GM12873 (cell line): Measurements from ENCODE around the gene DNAJC21.
A peak's percentile ranks its signal among the peaks of the same experiment; 100 is the strongest.

Experiments
- TF ChIP-seq, protein P1 (sequence below): IDR thresholded peaks from 2 replicates; pipeline ENCODE4 v1.5.1; 2012; ENCODE audit warnings: low read depth, mild to moderate bottlenecking, moderate library complexity, low read length, control low read depth; ENCODE audit not compliant: insufficient read depth; ENCODE audit errors: missing control alignments

Gene DNAJC21

DNA sequence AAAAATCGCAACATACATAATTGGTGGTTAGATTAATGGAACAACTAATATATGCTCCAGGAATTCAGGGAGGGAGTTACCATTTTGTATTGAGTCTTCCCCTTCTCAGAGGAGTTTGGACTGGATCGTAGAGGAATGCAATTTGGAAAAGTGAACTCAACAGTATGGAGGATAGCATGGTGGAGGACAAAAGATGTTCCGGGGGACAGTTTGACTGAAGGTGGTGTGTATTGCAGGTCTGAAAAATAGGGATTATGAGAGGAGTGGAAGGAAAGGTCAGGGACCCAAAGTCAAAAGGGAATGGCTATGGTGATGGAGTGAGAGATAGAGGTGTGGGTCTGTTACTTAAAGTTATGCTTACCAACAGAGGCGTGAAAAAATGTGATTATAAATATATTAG is 1.5 kb downstream of the DNAJC21 start:
- TF ChIP-seq, protein P1, sequence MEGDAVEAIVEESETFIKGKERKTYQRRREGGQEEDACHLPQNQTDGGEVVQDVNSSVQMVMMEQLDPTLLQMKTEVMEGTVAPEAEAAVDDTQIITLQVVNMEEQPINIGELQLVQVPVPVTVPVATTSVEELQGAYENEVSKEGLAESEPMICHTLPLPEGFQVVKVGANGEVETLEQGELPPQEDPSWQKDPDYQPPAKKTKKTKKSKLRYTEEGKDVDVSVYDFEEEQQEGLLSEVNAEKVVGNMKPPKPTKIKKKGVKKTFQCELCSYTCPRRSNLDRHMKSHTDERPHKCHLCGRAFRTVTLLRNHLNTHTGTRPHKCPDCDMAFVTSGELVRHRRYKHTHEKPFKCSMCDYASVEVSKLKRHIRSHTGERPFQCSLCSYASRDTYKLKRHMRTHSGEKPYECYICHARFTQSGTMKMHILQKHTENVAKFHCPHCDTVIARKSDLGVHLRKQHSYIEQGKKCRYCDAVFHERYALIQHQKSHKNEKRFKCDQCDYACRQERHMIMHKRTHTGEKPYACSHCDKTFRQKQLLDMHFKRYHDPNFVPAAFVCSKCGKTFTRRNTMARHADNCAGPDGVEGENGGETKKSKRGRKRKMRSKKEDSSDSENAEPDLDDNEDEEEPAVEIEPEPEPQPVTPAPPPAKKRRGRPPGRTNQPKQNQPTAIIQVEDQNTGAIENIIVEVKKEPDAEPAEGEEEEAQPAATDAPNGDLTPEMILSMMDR, result no peak

DNA sequence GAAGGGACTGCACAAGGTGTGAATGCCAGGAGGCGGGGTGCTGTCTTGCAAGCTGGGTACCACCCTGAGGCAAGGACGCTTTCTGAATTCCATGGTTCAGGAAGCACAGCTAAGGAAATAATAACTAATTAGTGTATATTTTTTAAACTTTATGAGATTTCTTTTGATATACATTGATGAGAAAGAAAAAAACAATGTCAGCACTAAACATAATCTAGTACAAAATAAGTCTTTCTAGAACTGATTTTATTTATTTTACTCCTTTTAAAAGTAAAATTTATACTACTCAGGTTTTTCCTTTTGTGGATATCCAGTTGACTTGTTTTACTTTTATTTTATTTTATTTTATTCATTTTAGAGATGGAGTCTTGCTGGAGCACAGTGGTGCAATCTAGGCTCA is 3.6 kb downstream of the DNAJC21 start:
- TF ChIP-seq, protein P1, result no peak

DNA sequence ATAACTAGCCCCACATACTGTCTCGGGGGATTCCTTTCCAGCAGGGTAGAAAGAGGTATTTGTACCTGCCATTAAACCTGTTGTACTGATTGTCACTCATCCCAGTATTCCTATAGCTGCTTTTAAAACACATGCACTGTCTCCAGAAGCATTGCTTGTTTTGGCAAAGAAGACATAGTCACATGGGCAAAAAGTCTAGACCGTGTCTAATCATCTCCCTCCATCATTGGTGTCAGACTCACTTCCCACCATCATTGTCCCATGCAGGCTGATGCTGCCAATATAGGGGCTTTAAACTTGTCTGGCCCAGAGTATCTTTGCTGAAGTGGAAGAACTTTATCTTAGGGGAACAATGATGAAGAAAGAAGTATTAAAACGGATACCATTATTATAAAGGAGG is 12.6 kb downstream of the DNAJC21 start:
- TF ChIP-seq, protein P1, result no peak

DNA sequence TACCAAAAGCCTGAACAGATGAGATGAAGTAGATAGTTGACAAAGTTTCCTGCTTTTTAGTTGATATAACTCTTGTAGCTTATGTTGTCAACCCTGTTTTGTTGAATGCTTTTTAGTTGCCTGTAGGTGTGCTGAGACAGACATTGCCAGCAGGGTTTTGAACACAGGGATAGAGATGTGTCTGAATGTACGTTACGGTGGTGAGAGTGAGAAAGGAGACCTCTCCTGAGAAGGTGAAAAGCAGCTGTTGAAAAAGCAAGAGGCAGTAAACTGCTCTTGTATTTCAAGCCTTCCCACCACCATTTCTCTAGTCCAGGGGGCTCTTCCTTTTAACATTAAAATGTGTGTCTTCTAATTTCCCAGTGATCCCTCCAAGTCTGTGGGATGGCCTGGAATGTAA is 14.7 kb downstream of the DNAJC21 start:
- TF ChIP-seq, protein P1, result no peak

DNA sequence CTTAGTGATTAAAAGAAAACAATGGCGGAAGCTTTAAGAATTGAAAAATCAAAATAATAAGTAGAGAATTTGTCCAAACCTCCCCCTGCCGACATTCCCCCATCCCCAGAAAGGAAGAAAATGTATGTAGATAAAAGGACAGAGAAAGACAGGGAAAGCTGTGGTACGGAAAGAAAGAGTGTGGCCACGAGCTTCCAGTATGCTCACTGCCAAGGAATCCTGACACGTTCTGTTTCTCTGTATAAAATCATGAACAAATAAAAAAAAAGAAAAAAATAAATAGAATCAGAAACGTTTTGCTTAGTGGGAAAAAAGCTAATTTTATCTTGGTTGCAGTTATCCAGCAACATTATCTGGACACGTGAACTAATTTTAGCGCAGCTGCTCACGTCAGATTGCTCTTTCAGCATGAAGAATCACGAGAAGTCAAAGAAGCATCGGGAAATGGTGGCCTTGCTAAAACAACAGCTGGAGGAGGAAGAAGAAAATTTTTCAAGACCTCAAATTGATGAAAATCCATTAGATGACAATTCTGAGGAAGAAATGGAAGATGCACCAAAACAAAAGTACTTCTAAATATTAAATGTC is 15.2 kb downstream of the DNAJC21 start:
- TF ChIP-seq, protein P1, result no peak

DNA sequence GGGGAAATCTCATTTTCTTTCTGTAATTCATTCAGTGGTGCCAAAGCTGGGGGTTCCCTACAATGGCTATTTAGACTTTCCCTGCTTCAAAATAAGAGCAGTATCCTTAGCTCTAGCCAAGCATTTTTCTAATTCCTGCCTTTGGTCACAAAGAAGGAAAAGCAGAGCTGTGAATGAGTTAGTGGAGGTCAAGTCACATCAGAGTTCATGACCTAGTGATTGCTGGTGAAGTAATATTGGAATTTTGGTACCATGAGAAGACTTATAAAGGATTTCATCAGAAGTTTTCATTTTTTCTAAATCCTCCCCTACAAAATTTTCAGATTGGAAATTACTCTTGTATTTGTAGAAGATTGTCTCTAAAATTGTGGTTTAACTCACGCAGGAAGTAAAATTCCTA is 28.0 kb downstream of the DNAJC21 start:
- TF ChIP-seq, protein P1, result no peak

DNA sequence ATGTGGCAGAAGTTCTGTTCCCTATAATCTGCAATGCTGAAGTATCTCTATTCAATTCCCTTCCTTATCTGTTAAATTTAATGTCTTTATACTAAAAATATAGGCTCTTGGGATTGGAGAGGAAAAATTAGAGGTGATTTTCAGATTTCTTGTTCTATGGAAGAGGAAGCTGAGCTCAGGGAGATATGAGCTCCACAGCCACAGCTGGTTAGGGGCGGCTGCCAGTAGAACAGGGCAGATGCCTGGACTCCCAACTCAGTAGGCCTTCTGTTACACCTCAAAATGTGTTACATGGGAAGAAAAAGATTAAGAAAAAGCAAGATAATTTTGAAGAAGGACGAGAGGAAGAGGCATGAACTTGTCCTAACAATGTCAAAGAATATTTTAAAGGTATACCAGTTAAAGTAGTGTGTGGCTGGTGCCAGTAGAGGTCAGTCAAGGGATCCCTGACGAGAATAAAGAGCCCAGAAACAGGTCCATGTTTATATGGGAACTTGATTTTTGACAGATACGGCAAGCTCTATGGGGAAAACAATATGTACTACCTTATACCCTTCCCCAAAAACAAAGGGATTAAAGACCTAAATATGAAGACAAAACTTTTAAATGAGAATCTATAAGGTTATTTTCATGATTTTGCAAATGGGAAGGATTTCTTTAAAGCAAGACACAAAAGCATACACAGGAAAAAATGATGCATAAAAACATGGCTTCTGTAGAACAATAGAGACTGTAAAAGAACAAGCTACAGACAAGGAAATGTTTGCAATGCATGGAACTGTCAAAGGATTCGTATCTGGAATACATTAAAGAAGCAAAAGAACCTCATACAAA is 28.7 kb downstream of the DNAJC21 start:
- TF ChIP-seq, protein P1, result peak; percentile 68
